ENCODE results near the gene CMC1.
A peak's percentile ranks its signal among the peaks of the same experiment; 100 is the strongest.
"Not testable (repeated sequence)": the region's sequence is repeated elsewhere in the genome, so short reads cannot be mapped to it uniquely, and the experiment has no call there.

Gene CMC1

GRCh38 chr3:28241221-28242160, at the start of gene CMC1:
CMC1 (plus strand) TSS chr3:28241619; CDS start chr3:28241794, 175 bp downstream.
- peak; percentile 78 for DNase-seq (ENCODE audit: low read depth)

GRCh38 chr3:28198161-28198560, 43.3 kb upstream of the CMC1 start:
- DNase-seq (ENCODE audit: low read depth), result no peak

- DNase-seq (ENCODE audit: low read depth), result no peak
Observed at GRCh38 chr3:28198974-28199373, 42.4 kb upstream of the CMC1 start.

GRCh38 chr3:28199643-28200042, 41.8 kb upstream of the CMC1 start:
- DNase-seq (ENCODE audit: low read depth), result not testable (repeated sequence)

GRCh38 chr3:28200366-28200848, 41.0 kb upstream of the CMC1 start:
- not testable (repeated sequence) for DNase-seq (ENCODE audit: low read depth)

- no peak for DNase-seq (ENCODE audit: low read depth)
Observed at GRCh38 chr3:28206479-28206878, 34.9 kb upstream of the CMC1 start.

- DNase-seq (ENCODE audit: low read depth), result no peak
Observed at GRCh38 chr3:28207000-28207733, 34.3 kb upstream of the CMC1 start.

- DNase-seq (ENCODE audit: low read depth), result no peak
Observed at GRCh38 chr3:28210968-28211713, 30.3 kb upstream of the CMC1 start.

- no peak for DNase-seq (ENCODE audit: low read depth)
Observed at GRCh38 chr3:28212681-28213080, 28.7 kb upstream of the CMC1 start.

- DNase-seq (ENCODE audit: low read depth), result no peak
Observed at GRCh38 chr3:28215407-28215806, 26.0 kb upstream of the CMC1 start.

GRCh38 chr3:28218071-28218916, 23.1 kb upstream of the CMC1 start:
- no peak for DNase-seq (ENCODE audit: low read depth)

- no peak for DNase-seq (ENCODE audit: low read depth)
Observed at GRCh38 chr3:28218917-28219198, 22.6 kb upstream of the CMC1 start.

GRCh38 chr3:28224430-28224829, 17.0 kb upstream of the CMC1 start:
- no peak for DNase-seq (ENCODE audit: low read depth)

GRCh38 chr3:28226020-28226419, 15.4 kb upstream of the CMC1 start:
- no peak for DNase-seq (ENCODE audit: low read depth)

GRCh38 chr3:28228623-28229022, 12.8 kb upstream of the CMC1 start:
- no peak for DNase-seq (ENCODE audit: low read depth)

GRCh38 chr3:28232659-28233058, 8.8 kb upstream of the CMC1 start:
- DNase-seq (ENCODE audit: low read depth), result no peak

- no peak for DNase-seq (ENCODE audit: low read depth)
Observed at GRCh38 chr3:28234454-28234853, 7.0 kb upstream of the CMC1 start.

GRCh38 chr3:28239108-28239507, 2.3 kb upstream of the CMC1 start:
- no peak for DNase-seq (ENCODE audit: low read depth)

GRCh38 chr3:28240441-28240840, 978 bp upstream of the CMC1 start:
- no peak for DNase-seq (ENCODE audit: low read depth)

- no peak for DNase-seq (ENCODE audit: low read depth)
Observed at GRCh38 chr3:28242519-28242918, 1.1 kb downstream of the CMC1 start.

GRCh38 chr3:28243424-28244106, 2.1 kb downstream of the CMC1 start:
- no peak for DNase-seq (ENCODE audit: low read depth)

Measured in activated T-helper 1 cell treated with Interleukin-2 at 50 U/mL for 16 hours (primary cell).